AG04450 (cell line): Measurements from ENCODE around the gene ABHD16A. TPM values are rescaled to one million over a fixed set of nuclear protein-coding genes. Genes with fewer than 3 reads are reported as not detected.

Experiments
- CTCF ChIA-PET: fragments of 300-600, 350-600 bp; formaldehyde crosslinking; extraction: SDS; loops from one replicate; lab custom pipeline; 2022; ENCODE audit warnings: antibody characterized with exemption, inconsistent platforms; lab: Charles Lee
- POLR2A ChIA-PET: fragments of 350-600 bp; formaldehyde crosslinking; extraction: SDS; loops from one replicate; lab custom pipeline; 2021; ENCODE audit warnings: antibody characterized with exemption, inconsistent platforms; lab: Yijun Ruan, JAX
- DNase-seq: peaks from one replicate; pipeline ENCODE4 v3.0.0-alpha.2; 2011; ENCODE audit warnings: low read depth, low spot score
- H3K27ac ChIP-seq: one replicate; pipeline ENCODE4 v1.5.1; 2012; ENCODE audit warnings: low read depth, low read length, control low read depth
- H3K27me3 ChIP-seq: one replicate; pipeline ENCODE4 v1.6.0; 2012; ENCODE audit warnings: low read length; ENCODE audit not compliant: control insufficient read depth, insufficient read depth
- H3K4me3 ChIP-seq: 2 replicates; pipeline ENCODE4 v1.5.1; 2011; ENCODE audit warnings: mild to moderate bottlenecking, low read depth, low read length, control low read depth
- H3K9me3 ChIP-seq: 2 replicates; pipeline ENCODE4 v1.5.1; 2012; ENCODE audit warnings: low read length; ENCODE audit not compliant: control insufficient read depth, insufficient read depth
- polyA plus RNA-seq: library from polyadenylated mRNA; depleted of rRNA; stranded (reverse); fragments of >200 nt; gene quantifications from 2 replicates; pipeline ENCODE4 v1.2.3, GENCODE V29; 2011
- TF ChIP-seq, protein P1 (sequence below): IDR thresholded peaks from 2 replicates; pipeline ENCODE4 v1.5.1; 2011; ENCODE audit warnings: low read depth, low read length, control low read depth, inconsistent platforms

The ABHD16A gene
- polyA plus RNA-seq, 1 experiment, result 34.0 TPM

DNA sequence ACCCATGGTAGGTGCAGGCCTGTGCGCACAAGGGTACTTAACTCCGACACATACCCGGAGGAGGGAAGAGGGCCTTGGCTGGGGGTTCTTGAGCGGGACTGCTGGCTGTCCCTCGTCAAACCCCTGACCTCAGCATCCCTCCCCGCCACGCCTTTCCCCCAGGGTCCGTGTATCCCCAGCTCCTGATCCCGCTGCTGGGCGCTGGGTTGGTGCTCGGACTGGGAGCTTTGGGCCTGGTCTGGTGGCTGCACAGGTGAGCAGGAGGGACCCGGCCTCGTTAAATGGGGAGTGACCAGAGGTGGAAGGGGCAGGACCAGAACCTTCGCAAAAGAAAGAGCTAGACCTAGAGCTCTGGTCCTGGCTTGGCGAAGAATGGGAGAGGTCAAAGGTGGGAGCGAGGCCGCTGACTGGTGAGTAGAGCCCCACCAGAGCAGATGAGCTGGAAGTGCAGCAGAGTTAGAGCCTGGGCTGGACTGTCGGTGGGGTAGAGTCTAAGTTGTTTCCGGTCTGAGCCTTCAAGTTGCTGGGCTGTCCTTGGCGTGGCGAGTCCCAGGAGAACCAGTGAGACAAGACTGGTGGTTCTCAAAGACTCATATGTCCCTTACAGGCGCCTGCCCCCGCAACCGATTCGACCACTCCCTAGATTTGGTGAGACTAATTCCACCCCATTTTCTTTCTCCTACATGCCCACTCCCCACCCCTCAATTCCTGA lies 21.0 kb upstream of the ABHD16A start:
- ChIA-PET POLR2A (interaction anchor here (0.7 to 2.1 kb wide), 4 partner anchors 10 to 140 kb away, joined by 3 to 5 read pairs (median 4); partner anchors contain the start of genes ABHD16A and HSPA1B), CTCF (interaction anchor here (1.0 to 1.5 kb wide), 2 partner anchors 46 to 72 kb away, joined by 3 to 4 read pairs; no protein-coding TSS in a partner anchor)
- Histone ChIP-seq H3K4me3 (no peak overlapping the region), H3K27me3 (peaks cover 7% of the 10 kb centered on the region), H3K9me3 (no peaks in the 10 kb centered on the region; the same call in 1 of the 2 replicates), H3K27ac (no peak overlapping the region)
- TF ChIP-seq, protein P1, sequence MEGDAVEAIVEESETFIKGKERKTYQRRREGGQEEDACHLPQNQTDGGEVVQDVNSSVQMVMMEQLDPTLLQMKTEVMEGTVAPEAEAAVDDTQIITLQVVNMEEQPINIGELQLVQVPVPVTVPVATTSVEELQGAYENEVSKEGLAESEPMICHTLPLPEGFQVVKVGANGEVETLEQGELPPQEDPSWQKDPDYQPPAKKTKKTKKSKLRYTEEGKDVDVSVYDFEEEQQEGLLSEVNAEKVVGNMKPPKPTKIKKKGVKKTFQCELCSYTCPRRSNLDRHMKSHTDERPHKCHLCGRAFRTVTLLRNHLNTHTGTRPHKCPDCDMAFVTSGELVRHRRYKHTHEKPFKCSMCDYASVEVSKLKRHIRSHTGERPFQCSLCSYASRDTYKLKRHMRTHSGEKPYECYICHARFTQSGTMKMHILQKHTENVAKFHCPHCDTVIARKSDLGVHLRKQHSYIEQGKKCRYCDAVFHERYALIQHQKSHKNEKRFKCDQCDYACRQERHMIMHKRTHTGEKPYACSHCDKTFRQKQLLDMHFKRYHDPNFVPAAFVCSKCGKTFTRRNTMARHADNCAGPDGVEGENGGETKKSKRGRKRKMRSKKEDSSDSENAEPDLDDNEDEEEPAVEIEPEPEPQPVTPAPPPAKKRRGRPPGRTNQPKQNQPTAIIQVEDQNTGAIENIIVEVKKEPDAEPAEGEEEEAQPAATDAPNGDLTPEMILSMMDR, result no peak
- no peak for DNase-seq

DNA sequence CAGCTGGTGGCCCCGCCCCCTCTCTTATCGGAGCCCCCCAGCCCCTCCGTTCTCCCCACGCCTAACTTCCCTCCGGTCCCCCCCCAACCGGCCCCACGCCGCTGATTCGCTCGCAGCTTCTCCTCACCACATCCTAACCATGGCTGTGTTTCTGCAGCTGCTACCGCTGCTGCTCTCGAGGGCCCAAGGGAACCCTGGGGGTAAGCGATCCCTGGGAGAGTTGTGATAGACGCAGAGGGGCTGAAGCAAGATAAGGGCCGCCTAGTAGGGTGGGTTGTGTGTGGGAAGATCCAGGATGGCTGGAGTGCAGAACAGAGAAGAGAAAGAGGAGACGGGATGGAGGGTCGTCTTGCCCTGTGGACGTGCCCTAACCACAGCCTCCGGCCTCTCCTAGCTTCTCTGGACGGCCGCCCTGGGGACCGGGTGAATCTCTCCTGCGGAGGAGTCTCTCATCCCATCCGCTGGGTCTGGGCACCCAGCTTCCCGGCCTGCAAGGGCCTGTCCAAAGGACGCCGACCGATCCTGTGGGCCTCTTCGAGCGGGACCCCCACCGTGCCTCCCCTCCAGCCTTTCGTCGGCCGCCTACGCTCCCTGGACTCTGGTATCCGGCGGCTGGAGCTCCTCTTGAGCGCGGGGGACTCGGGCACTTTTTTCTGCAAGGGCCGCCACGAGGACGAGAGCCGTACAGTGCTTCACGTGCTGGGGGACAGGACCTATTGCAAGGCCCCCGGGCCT lies 20.3 kb upstream of the ABHD16A start, which contains the start of gene MPIG6B:
TSS of gene MPIG6B (plus strand) at position 129 of the 735 bp plus-strand sequence. CDS start at position 140, 11 bp downstream.
- Histone ChIP-seq H3K27me3 (peaks cover 10% of the 10 kb centered on the region), H3K27ac (no peak within 1 kb of the TSS), H3K9me3 (no peaks in the 10 kb centered on the region; the same call in 1 of the 2 replicates), H3K4me3 (no peak within 1 kb of the TSS)
- ChIA-PET CTCF (interaction anchor here (1.0 to 1.5 kb wide), 2 partner anchors 46 to 73 kb away, joined by 3 to 4 read pairs; no protein-coding TSS in a partner anchor), POLR2A (interaction anchor here (0.9 to 2.1 kb wide), 2 partner anchors 9 to 104 kb away, joined by 3 to 4 read pairs; partner anchors contain the start of gene HSPA1B)
- no peak for DNase-seq
- TF ChIP-seq, protein P1, result no peak

DNA sequence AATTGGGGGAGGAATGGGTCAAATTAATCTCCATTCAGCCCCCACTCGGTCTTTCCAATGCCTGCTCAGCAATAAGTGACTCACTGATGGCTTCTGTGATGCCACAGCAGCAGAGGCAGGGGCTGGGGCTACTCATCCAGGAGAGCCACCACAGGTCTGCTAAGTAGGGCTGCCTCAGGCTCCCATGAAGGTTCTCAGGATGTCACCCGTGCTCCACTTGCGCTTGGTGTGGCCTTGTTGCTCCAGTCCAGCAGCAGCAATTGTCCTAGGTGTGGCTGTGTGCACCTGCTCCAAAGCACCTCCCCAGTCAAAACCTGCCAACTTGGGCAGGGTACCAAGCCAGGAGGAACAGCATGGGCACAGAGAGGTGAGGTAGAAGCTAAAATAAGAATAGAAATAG lies 19.0 kb upstream of the ABHD16A start:
- POLR2A ChIA-PET, result no interaction called here
- no peak for DNase-seq
- H3K9me3 ChIP-seq, result no peaks in the 10 kb centered on the region; the same call in 1 of the 2 replicates
- no peak overlapping the region for H3K4me3 ChIP-seq
- TF ChIP-seq, protein P1, result no peak
- CTCF ChIA-PET, result no interaction called here
- H3K27ac ChIP-seq, result no peak overlapping the region
- H3K27me3 ChIP-seq, result peaks cover 13% of the 10 kb centered on the region

DNA sequence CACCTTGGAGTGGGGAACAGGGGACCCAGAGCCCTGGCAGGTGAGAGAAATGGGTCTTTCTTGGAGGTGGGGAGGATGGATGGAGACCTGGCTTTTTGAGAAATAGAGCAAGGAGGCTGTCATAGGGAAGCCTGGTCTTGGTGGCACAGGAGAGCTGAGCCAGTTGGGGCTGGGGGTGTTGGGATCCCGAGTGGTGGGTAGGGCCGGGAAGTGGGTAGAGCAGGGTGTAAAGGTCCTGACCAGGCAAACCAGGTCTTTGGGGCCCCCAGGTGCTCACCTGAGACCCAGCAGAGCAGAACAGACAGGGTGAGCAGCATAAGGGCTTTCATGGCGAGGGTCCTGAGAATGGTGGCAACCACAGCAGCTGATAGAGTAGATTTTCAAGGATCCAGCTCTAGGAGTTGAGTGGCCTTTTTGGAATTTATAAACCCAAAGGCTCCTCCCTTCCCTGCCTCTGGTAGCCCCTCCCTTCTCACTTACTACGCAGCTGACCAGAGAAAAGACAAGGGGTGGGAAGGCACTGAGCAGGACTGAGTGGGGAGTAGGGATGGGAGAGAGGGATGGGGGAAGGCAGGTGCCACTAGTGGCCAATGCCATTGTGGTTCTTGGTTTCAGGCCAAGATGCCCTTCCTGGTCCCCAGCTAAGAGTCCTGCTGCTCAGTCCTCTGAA lies 18.4 kb upstream of the ABHD16A start, which contains the start of gene LY6G6C:
TSS of gene LY6G6C (minus strand) at position 396 of the 670 bp plus-strand sequence. CDS start at position 329, 67 bp downstream.
- ChIA-PET POLR2A (interaction anchor here (0.5 kb wide), 1 partner anchor 12 kb away, joined by 3 read pairs; no protein-coding TSS in a partner anchor), CTCF (no interaction called here)
- DNase-seq, result no peak
- no peaks in the 10 kb centered on the region; the same call in 1 of the 2 replicates for H3K9me3 ChIP-seq
- TF ChIP-seq, protein P1, result no peak
- no peak within 1 kb of the TSS for H3K4me3 ChIP-seq
- no peak within 1 kb of the TSS for H3K27ac ChIP-seq
- H3K27me3 ChIP-seq, result peaks cover 13% of the 10 kb centered on the region
